A549 treated with Mapracorat at 1 μM for 4 hours (cell line): ENCODE results near the gene CKMT1A. TPM values are rescaled to one million over a fixed set of nuclear protein-coding genes. Genes with fewer than 3 reads are reported as not detected.

Experiments used
- total RNA-seq: library from RNA; stranded (reverse); fragments of 200-300 nt; extraction: Qiagen RNA extraction; gene quantifications from 5 replicates; pipeline ENCODE4 v1.2.3, GENCODE V29; 2022

CKMT1A gene
- 2.0 to 3.5 TPM (median 2.7 TPM) in 5 replicates for total RNA-seq

DNA sequence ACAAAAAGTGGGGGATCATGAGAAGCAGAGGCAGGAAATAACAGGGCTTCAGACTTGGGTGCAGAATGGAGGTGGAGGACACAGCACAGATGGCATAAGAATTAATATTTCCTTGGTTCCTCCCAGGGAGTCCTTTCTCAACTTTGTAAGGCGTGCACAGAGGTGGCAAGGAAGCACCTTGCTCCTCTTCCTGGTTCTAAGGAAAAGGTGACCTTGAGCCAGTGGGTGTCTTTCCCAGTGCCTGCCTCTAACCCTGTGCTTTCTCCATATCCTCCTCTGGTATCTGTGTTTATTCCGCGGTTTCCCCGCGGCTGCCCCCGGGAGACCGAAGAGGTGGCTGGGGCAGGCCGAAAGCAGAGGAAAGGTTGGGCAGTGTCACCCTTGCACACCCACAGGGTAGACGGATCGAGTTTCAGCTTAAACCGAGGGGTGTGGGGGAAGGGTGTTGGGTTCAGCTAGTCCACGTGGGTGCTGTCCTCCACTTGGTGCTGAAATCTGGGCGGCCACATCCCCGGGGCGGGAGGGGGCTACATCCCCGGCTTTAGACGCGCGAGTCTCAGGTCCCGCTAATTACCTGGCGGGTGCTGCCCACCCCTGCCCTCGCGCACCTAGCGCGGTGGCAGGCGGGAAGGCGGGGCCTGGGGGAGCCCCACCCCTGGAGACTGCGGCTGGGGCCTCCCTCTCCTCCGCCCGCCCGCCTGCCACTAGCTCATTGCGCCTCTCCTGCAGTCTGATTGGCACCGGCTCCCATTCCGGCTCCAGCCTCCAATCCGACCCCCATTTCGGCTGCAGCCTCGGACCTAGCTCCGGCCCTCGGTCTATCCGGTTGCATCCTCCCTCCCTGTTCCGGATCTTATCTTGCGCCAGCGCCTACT lies at the start of gene CKMT1A:
Gene CKMT1A, plus strand, starts transcription at position 712 of the 875 bp plus-strand sequence. CDS start 192 bp downstream, outside the sequence.

DNA sequence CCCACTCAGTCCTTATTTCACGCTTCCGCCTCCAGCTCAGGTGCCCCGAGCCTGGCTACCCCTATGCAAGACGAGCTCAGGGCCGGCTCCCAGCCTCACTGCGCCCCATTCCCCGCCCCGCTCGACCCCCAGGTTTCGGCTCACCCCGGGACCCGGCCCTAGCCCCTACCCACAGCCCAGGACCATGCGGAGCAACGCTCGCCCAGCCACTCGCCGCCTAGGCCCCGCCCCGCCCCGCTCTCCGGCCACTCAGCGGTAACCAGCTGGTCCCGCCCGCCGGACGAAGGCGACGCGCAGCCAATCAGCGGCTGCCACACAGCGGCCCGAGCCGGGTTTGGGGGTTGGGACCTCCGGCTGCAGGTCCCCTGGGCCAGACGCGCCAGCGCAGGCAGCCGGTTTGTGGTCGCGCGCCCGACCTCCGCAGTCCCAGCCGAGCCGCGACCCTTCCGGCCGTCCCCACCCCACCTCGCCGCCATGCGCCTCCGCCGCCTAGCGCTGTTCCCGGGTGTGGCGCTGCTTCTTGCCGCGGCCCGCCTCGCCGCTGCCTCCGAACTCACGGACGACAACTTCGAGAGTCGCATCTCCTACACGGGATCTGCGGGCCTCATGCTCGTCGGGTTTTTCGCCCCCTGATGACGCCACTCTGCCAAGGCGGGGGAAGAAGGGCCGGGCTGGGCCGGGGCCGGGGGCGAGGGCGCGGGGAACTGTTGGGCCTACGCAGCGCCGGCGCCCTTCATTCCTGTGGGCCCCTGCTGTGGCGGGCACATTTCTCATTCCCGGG lies 44.8 kb upstream of the CKMT1A start, which contains the start of gene CATSPER2:
Gene CATSPER2, minus strand, starts transcription at position 196 of the 781 bp plus-strand sequence. CDS start 783 bp downstream, outside the sequence.

DNA sequence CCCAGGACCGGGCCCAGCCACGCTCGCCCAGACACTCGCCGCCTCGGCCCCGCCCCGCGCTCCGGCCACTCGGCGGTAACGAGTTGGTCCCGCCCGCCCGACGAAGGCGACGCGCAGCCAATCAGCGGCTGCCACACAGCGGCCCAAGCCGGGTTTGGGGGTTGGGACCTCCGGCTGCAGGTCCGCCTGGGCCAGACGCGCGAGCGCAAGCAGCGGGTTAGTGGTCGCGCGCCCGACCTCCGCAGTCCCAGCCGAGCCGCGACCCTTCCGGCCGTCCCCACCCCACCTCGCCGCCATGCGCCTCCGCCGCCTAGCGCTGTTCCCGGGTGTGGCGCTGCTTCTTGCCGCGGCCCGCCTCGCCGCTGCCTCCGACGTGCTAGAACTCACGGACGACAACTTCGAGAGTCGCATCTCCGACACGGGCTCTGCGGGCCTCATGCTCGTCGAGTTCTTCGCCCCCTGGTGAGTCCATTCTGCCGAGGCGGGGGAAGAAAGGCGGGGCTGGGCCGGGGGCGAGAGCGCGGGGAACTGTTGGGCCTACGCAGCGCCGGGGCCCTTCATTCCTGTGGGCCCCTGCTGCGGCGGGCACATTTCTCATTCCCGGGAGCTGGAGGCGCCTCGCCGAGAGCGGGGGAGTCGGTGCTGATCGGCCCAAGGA lies 52.7 kb downstream of the CKMT1A start, which contains the start of gene PDIA3:
Gene PDIA3, plus strand, starts transcription at position 194 of the 658 bp plus-strand sequence. Its CDS starts 102 bp downstream, at position 296.

Other genes with a start within 250 kb of the CKMT1A start
- 15.8 to 18.4 TPM (median 17.0 TPM) in 5 replicates for gene TP53BP1, start 200.7 kb upstream of the CKMT1A start, total RNA-seq
- gene MAP1A, start 176.3 kb upstream of the CKMT1A start, total RNA-seq, result 0.57 to 0.66 TPM (median 0.64 TPM) in 5 replicates
- 4.7 to 7.8 TPM (median 6.9 TPM) in 5 replicates for gene PPIP5K1, start 103.7 kb upstream of the CKMT1A start, total RNA-seq
- gene CKMT1B, start 99.8 kb upstream of the CKMT1A start, total RNA-seq, result 2.7 to 5.1 TPM (median 3.3 TPM) in 5 replicates
- gene STRC, start 75.1 kb upstream of the CKMT1A start, total RNA-seq, result 0.12 to 0.30 TPM (median 0.23 TPM) in 4 of 5 replicates, not detected in the other
- gene CATSPER2, start 45.0 kb upstream of the CKMT1A start, total RNA-seq, result 0.39 to 1.3 TPM (median 0.48 TPM) in 5 replicates
- 274 to 366 TPM (median 360 TPM) in 5 replicates for gene PDIA3, start 52.6 kb downstream of the CKMT1A start, total RNA-seq
- gene ELL3, start 83.1 kb downstream of the CKMT1A start, total RNA-seq, result 0.97 to 2.2 TPM (median 1.4 TPM) in 5 replicates
- gene SERF2, start 98.5 kb downstream of the CKMT1A start, total RNA-seq, result 524 to 727 TPM (median 679 TPM) in 5 replicates
- gene SERINC4, start 106.4 kb downstream of the CKMT1A start, total RNA-seq, result 0.07 to 0.08 TPM in 2 of 5 replicates, not detected in the others
- 4.0 to 12.2 TPM (median 4.2 TPM) in 5 replicates for gene HYPK, start 106.7 kb downstream of the CKMT1A start, total RNA-seq
- gene MFAP1, start 130.8 kb downstream of the CKMT1A start, total RNA-seq, result 23.6 to 28.8 TPM (median 24.2 TPM) in 5 replicates
- 10.9 to 14.0 TPM (median 12.9 TPM) in 5 replicates for gene WDR76, start 133.1 kb downstream of the CKMT1A start, total RNA-seq